NCI-H2171 (cell line): ENCODE data around the gene PHC3.
"Not testable (repeated sequence)": the region's sequence is repeated elsewhere in the genome, so short reads cannot be mapped to it uniquely, and the experiment has no call there.

ENCODE experiments used
- DNase-seq: peaks from one replicate; lab custom pipeline; 2025; lab: John Stamatoyannopoulos, UW

PHC3 gene, protein sequence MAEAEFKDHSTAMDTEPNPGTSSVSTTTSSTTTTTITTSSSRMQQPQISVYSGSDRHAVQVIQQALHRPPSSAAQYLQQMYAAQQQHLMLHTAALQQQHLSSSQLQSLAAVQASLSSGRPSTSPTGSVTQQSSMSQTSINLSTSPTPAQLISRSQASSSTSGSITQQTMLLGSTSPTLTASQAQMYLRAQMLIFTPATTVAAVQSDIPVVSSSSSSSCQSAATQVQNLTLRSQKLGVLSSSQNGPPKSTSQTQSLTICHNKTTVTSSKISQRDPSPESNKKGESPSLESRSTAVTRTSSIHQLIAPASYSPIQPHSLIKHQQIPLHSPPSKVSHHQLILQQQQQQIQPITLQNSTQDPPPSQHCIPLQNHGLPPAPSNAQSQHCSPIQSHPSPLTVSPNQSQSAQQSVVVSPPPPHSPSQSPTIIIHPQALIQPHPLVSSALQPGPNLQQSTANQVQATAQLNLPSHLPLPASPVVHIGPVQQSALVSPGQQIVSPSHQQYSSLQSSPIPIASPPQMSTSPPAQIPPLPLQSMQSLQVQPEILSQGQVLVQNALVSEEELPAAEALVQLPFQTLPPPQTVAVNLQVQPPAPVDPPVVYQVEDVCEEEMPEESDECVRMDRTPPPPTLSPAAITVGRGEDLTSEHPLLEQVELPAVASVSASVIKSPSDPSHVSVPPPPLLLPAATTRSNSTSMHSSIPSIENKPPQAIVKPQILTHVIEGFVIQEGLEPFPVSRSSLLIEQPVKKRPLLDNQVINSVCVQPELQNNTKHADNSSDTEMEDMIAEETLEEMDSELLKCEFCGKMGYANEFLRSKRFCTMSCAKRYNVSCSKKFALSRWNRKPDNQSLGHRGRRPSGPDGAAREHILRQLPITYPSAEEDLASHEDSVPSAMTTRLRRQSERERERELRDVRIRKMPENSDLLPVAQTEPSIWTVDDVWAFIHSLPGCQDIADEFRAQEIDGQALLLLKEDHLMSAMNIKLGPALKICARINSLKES

DNA sequence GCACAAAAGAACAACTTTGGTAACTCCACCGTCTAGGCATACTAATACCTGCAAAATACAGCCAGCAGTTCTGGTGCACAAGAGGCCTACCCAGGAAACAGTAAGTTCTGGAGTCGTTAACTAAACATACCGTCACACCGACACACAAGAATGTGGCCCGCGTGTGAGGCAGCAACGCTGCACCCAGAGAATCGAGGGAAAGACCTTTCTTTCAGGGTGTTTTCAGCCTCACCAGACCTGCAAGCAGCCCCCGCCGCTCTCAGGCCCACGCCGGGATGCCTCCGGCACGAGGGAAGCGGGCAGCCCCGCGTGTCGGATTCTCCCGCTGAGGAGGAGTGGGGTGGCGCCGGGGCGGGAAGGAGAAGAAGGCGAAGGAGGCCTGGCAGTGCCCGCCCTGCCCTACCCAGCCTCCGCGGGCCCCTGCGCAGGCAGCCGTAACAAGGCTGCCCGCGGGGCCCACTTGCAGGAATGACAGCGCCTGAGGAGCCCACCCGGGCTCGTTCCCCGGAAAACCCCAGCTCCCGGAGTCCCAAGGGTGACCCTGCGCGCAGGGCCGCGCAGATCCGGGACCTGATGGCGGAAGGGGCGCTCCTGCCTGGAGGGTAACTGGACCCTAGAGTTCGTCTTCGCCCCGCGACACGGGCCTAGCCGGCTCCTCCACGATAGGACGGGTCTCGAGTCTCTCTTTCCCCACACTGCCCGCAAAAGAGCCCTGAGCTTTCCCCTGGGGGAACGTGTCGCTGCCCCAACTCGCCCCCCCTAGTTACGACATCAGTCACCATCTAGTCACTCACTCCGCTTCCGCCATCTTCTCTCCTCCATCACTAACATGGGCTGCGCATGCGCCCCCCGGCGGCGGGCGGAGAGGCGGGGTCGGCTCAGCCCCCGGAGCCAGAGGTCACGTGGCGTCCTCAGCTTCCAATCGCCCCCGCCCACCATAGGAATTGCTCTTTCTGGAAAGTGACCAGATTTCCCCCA, at the start of gene PHC3:
TSS of gene PHC3 (minus strand) at position 826 of the 978 bp plus-strand sequence. CDS start at position 808, 18 bp downstream.
- DNase-seq, result peak; percentile 88

DNA sequence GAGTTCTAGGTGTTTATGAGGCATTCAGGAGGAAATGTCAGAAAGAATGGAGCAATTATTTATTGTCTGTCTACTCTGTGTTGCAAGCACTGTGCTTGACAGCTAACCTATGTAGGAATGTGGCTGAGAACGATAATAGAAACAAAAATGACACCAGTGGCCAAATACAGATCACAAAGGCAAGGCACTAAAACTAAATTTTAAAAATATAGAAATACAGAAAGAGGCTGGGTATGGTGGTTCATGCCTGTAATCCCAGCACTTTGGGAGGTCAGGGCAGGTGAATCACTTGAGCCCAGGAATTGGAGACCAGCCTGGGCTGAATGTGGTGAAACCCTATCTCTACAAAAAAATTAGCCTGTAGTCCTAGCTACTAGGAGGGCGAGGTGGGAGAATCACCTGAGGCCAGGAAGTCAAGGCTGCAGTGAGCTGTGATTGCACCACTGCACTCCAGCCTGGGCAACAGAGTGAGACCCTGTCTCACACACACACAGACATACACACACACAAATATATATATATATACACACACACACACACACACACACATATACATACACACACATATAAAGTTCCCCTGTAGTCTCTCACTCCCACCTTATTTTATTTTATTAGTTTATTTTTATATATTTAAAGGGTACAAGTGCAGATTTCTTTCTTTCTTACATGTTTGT, 46.7 kb upstream of the PHC3 start:
- DNase-seq, result no peak

DNA sequence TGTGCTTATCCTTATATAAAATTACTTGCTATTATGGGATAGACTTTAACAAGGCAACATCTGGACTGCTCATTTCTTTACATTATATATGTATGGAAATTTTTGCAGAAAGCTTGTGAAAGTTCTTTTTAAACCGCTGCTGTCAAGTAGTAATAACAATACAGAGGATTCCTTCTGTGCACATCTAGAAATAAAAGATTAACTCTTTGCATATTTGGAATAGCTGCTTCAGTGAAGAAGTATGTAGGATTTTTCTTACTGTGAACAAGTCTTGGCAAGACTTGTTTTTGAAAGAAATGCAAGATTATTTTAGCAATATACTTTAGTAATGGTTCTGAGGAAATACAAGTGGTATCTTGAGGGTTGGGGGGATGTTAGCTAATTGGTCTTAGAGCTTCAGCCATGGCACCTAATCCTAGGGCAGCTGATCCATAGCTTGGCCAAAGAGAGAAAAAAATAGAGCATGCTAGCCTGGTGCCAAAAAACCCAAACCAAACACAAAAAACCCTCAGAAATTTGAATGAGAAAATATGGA, 45.0 kb upstream of the PHC3 start:
- DNase-seq, result no peak

DNA sequence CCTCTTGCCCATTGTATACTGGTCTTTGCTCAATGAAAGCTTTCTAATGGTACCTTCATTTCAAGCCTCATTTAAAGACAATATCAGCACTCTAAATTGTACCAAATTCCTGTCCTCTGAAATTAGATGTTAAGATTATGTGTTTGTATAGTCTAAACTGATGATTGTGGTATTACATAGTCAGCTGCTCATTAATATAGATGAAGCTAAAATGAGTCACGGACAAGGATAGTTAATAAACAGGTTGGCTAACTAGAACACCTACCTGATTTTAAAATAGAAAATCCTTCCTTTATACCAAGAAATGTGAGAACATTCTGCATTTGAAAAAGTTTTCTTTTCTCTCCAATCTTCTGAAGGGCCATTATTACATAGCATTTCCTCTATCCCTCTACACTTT, 43.6 kb upstream of the PHC3 start:
- DNase-seq, result no peak

DNA sequence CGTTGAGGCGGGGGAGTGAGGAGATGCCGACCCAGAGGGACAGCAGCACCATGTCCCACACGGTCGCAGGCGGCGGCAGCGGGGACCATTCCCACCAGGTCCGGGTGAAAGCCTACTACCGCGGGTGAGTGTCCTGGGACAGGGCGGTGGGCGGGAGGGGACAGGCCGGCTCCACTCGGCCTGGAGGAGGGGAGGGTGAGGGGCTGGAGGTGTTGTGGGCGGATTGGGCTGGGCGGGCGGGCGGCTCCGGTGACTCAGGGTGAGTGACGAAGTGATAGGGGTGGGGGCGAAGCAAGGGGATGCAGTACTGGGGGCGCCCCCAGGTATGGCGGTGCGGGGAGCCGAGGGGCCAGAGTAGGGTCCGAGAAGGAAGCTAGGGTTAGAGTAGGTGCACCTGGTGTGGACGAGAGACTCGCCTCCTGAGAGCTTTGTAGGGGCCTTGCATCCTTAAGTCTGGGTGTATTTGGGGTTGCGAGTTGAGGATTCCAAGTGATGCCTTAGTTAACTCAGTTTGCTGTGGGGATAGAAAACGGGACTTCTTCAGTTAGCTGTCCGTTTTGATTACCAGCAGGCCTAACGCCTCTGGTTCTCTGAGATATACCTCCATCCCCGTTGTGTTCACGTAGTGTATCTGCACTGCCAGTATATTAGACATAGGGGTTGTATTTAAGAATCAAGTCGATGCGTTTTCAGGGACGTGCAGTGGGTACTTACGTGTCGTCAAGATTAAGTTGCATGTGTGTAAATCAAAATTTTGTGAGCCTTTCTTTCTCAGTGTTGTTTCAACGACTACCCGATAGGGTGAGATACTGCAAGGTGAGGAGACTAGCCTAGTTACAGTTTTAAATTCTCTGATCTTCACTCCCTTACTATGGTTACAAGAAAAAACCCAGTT, 41.4 kb upstream of the PHC3 start:
- peak; percentile 36 for DNase-seq

DNA sequence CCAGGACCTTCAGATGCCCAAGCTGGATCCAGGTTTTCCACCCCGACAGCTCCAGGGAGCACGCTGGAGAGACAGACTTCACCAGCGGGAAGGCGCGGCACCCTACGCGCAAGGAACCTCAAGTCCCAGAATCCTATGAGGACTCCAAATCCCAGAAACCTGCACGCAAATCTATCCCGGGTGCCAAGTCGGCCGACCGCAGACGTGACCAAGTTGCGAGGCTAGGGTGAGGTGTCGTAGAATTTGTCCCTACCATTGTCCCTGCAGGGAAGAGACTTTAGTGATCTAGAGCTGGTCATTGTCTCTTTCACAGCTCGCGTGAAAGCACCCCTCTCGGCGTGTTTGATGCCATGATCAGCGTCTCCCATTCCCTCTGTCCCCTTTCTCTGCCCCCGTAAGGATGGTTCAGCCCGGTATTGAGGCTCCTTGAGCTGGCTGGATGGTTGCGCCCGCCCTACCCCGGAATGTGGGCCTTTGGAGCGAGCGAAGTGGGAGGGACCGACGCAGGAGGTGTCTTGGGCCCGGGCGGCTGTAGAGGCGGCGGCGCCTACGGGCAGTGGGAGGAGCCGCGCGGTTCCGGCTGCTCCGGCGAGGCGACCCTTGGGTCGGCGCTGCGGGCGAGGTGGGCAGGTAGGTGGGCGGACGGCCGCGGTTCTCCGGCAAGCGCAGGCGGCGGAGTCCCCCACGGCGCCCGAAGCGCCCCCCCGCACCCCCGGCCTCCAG, 40.6 kb upstream of the PHC3 start, which contains the start of gene PRKCI:
TSS of gene PRKCI (plus strand) at position 501 of the 723 bp plus-strand sequence. CDS start 246 bp downstream, outside the sequence.
- DNase-seq, result peak; percentile 95

DNA sequence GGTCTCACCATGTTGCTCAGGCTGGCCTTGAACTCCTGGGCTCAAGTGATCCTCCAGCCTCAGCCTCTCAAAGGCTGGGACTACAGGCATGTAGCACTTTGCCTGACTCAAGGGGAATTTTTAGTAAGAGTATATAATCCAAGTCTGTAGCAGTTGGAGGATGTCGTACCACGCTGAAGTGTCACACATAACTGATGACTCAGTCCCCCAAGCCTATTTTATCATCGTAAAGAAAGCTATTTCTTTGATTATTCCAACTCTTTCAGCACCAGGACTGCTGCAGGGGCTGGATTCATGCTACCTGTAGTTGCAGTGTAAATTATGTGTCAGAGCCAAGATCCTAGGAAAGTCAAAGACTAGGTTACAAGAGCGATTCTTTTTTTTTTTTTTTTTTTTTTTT, 39.3 kb upstream of the PHC3 start:
- no peak for DNase-seq

DNA sequence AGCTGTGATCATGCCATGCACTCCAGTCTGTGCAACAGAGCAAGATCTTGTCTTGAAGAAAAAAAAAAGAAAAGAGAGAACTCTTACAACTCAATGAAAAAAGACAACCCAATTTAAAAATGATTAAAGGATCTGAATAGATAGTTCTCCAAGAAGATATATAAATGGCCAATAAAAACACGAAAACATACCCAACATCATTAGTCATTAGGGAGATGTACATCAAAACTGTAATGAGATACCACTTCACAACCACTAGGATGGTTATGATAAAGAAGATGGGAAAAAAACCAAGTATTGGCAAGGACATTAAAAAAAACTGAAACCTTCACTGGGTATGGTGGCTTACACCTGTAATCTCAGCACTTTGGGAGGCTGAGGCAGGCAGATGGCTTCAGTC, 38.3 kb upstream of the PHC3 start:
- no peak for DNase-seq

DNA sequence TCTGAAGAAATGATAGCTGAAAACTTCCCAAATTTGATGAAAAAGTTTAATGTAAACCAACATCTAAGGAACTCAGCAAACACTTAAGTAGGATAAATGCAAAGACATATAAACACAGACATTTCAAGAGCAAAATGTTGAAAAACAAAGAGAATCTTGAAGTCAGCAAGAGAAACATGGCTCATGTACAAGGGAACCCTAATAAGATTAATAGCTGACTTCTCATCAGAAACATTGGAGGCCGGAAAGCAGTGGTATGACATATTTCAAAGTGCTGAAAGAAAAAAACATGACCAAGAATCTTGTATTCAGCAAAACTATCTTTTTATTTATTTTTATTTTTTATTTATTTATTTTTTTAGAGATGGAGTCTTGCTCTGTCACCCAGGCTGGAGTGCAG, 30.1 kb upstream of the PHC3 start:
- no peak for DNase-seq

DNA sequence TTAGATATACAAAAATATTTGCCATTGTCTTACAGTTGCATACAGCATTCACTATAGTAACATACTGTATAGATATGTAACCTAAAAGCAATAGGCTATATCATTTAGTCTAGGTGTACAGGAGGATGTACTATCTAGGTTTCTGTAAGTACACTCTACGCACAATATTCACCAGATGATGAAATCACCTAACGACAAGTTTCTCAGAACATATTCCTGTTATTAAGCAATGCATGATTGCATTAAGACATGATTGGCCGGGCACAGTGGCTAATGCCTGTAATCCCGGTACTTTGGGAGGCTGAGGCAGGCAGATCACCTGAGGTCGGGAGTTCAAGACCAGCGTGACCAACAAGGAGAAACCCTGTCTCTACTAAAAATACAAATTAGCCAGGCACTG, 26.2 kb upstream of the PHC3 start:
- DNase-seq, result no peak

DNA sequence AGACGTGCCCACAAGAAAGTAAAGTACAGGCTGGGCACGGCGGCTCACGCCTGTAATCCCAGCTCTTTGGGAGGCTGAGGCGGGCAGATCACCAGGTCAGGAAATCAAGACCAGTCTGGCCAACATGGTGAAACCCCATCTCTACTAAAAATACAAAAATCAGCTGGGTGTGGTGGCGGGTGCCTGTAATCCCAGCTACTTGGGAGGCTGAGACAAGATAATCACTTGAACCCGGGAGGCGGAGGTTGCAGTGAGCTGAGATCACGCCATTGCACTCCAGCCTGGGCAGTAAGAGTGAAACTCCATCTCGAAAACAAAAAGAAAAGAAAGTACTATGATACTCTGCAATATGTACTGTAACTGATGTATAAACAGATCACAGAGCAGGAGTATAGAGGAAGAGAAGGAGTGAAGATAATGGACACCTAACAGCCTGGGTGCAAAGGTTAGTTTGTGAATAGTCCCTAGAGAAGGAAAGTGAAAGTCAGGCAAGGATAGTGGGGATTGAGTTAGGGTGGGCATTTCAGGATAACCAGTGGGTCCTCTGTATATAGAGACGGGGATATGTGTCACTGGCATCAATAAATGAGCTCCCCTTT, 24.7 kb upstream of the PHC3 start:
- DNase-seq, result not testable (repeated sequence)

DNA sequence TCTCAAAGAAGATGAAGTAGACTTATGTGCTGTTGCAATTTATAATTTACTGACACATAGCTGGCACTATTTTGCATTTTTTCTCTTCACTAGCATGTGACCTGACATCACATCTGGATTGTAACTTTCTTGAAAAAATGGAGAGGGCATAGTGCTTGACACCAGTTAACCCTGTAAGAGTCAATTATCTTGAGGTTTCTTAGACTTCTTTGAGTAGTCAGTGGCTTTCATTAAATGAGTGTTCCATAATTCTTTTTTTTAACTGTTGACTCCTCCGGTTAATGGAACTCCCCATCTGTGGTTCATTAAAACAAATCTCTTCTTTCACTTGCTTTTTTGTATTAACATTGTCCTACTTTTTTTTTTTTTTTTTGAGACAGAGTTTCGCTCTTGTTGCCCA, 23.8 kb upstream of the PHC3 start:
- DNase-seq, result no peak

DNA sequence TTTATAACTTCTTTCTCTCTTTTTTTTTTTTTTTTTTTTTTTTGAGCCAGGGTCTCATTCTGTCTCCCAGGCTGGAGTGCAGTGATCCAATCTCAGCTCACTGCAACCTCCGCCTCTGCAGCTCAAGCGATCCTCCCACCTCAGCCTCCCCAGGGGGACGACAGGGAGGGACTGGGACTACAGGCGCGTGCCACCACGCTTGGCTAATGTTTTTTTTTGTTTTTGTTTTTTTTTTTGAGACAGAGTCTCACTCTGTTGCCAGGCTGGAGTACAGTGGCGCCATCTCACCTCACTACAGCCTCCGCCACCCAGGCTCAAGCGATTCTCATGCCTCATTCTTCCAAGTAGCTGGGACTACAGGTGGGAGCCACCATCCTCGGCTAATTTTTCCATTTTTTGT, 23.0 kb upstream of the PHC3 start:
- DNase-seq, result no peak

DNA sequence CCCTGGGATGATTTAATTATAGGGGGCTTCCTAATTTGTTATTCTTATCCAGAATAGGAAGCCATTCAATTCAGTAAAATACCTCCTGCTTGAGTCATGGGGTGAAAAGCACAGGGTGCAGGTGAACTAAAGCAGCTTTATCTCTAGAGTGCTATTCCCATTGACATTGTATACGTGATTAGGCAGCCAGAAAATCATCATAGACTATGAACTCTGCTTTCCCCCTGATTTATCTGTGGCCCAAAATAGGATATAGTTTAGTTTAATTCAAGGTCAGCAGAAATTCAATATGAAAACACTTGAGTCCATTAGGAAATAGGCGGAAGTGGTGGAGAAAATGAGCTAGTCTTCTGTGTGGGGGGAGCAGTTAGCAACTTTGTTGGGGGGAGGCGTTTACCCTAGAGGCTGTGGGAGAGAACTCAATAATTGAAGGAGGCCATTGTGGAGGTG, 22.5 kb upstream of the PHC3 start:
- no peak for DNase-seq

DNA sequence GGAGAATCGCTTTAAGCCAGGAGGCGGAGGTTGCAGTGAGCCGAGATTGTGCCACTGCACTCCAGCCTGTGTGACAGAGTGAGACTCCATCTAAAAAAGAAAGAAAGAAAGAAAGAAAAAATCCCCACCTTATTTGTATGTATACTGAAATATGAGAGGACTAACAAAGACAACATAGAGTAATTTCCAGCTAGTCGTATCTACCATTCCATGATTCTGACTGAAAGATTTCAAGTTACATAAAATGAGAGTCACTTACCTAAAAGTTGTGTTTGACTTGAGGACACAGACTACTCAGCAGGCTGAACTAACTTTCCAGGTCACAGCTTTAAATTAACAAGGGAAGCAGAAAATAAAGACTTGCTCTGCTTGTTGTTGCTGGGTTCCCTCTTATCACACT, 21.9 kb upstream of the PHC3 start:
- no peak for DNase-seq

DNA sequence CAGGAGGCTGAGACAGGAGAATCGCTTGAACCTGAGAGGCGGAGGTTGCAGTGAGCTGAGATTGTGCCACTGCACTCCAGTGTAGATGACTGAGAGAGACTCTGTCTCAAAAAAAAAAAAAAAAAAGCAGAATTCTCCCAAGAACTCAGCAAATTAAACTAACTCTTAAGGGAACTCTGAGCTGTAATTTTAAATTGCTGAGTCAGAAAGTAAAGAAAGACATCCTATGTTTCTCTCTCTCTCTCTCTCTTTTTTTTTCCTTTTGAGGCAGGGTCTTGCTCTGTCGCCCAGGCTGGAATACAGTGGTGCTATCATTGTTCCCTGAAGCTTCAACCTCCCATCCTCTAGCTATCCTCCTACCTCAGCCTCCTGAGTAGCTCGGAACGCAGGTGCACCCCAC, 20.0 kb upstream of the PHC3 start:
- DNase-seq, result no peak

DNA sequence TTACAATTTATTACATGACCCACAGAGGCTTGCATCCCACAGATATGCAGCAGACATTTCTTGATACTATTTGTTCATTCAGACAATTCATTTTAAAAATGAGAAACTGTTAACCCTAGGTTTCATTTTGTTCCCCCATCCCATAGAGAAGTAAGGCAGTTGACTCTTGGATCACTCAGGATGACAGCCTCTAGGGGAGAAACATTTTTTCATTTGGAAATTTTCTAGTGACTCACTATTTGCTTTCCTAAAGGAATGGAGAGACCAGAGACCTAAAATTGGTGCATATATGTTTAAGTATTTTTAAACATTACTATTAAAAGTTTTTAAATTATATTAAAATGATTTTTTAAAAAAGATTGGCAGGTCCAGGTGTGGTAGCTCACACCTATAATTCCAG, 19.5 kb upstream of the PHC3 start:
- DNase-seq, result no peak

DNA sequence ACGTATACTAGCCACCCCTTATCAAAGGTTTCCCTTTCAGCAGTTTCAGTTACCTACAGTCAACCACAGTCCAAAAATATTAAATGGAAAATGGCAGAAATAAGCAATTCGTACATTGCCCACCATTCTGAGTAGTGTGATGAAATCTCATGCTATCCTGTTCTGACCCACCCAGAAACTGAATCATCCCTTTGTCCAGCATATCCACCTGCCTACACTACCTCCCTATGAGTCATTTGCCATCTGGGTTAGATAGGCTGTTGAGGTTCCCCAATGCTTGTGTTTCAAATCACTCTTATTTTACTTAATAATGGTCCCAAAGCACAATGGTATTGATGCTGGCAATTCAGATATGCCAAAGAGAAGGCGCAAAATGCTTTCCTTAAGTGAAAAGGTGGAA, 15.3 kb upstream of the PHC3 start:
- DNase-seq, result no peak

DNA sequence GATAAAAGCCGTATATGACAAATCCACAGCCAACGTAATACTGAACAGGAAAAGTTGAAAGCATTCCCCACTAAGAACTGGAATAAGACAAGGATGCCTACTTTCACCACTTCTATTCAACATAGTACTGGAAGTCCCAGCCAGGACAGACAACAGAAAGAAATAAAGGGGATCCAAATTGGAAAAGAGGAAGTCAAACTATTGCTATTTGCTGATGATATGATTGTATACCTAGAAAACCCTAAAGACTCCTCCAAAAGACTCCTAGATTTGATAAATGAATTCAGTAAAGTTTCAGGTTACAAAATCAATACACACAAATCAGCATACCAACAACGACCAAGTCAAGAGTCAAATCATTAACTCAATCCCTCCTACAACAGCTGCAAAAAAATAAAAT, 14.2 kb upstream of the PHC3 start:
- DNase-seq, result not testable (repeated sequence)
